Thoracic aorta (tissue), 2 donors: ENCODE measurements around the gene C3orf20. TPM values are rescaled to one million over a fixed set of nuclear protein-coding genes. Genes with fewer than 3 reads are reported as not detected.

Source experiments
- ATAC-seq: fragments of 150-250 bp; one replicate; pipeline ENCODE4 v1.8.0; 2017; ENCODE audit warnings: low read depth; ENCODE audit not compliant: insufficient number of reproducible peaks, low FRiP score
- DNase-seq: peaks from one replicate; pipeline ENCODE4 v3.0.0-alpha.2; 2020; ENCODE audit warnings: low spot score
- H3K27ac ChIP-seq, 2 donors: fragments of 200-600 bp; sonication (generic); 1 replicate in 1 of 2; 2 replicates in 1 of 2; pipeline ENCODE4 v1.5.1; 2016; ENCODE audit warnings: mild to moderate bottlenecking in 2 of 2, moderate library complexity in 2 of 2
- H3K27me3 ChIP-seq: fragments of 200-600 bp; sonication (generic); replicated peaks from 2 replicates; pipeline ENCODE4 v1.6.0; 2016; ENCODE audit warnings: mild to moderate bottlenecking; ENCODE audit not compliant: insufficient read depth
- H3K36me3 ChIP-seq: fragments of 200-600 bp; sonication (generic); one replicate; pipeline ENCODE4 v1.5.1; 2016
- H3K4me1 ChIP-seq, 2 donors: fragments of 200-600 bp; sonication (generic); 1 replicate in 1 of 2; 2 replicates in 1 of 2; pipeline versions ENCODE4 v1.5.1 to v1.6.0; 2016; ENCODE audit warnings: low read depth in 2 of 2, mild to moderate bottlenecking in 1 of 2; ENCODE audit not compliant: control insufficient read depth in 1 of 2
- H3K4me3 ChIP-seq: fragments of 200-600 bp; sonication (generic); 2 replicates; pipeline ENCODE4 v1.5.1; 2016; ENCODE audit warnings: mild to moderate bottlenecking
- H3K9me3 ChIP-seq: fragments of 200-600 bp; sonication (generic); 2 replicates; pipeline ENCODE4 v1.5.1; 2016
- CTCF ChIP-seq: fragments of 200-600 bp; sonication (generic); IDR thresholded peaks from one replicate; pipeline ENCODE4 v1.5.1; 2019; ENCODE audit warnings: antibody characterized with exemption
- total RNA-seq, 2 donors: library from RNA; depleted of rRNA; stranded (reverse); fragments of >200 nt; gene quantifications; one replicate each; pipeline versions ENCODE4 v1.1.0 to v1.2.3, GENCODE V29; 2016

The C3orf20 gene
- total RNA-seq, 2 donors from 2014 or later, result not detected

GRCh38 chr3:14765060-14765400 is 90.1 kb downstream of the C3orf20 start:
- ATAC-seq (no peak), DNase-seq (no peak)
- H3K36me3 ChIP-seq, result no peaks in the 10 kb centered on the region
- no peak for TF ChIP-seq CTCF
- no peak overlapping the region for H3K27ac ChIP-seq
- no peaks in the 10 kb centered on the region for H3K27me3 ChIP-seq
- H3K9me3 ChIP-seq, result no peaks in the 10 kb centered on the region
- H3K4me3 ChIP-seq, result no peak overlapping the region
- H3K4me1 ChIP-seq, result no peaks in the 10 kb centered on the region

DNA sequence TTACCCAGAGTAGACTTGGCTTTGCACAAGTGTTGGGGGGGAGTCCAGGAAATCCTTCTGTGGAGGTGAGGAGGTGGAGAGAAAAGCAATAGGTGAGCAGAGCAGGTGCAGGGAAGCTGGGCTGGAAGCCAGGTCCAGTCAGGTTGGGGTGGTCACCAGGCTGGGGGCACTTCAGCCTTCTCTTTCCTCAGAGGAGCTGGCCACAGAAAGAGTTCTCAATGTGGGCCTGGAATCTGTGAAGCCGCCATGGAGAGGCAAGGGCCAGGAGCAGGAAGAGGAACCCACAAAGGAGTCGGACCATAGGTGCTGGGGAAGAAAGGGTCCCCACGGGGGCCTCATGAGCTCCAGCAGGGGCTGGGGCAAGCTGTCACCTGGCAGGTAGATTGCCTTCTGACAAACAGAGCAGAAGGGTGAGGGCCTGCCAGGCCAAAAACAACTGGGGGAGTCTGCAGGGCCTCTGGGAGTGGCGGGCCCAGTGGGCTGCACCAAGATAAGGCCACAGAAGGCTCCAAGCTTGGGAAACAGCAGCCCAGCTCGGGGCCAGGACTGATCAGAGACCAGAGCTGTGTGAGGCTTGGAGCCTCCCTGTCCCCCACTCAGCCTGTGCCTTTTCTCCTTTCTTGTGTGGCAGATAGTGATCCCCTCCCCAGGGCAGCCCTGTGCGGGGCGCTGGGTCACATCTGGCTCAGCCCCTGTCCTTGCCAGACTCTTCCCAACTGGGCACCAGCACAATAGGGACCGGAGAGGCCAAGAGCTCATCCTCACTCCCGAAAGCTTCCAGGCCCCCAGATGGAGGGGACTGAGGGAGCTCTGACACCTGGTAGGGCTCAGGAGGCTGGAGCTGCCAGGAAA is 90.9 kb downstream of the C3orf20 start:
- DNase-seq, result no peak
- Histone ChIP-seq H3K4me1 (no peaks in the 10 kb centered on the region), H3K27me3 (no peaks in the 10 kb centered on the region), H3K4me3 (no peak overlapping the region), H3K36me3 (no peaks in the 10 kb centered on the region), H3K27ac (no peak overlapping the region), H3K9me3 (no peaks in the 10 kb centered on the region)
- no peak for ATAC-seq
- TF ChIP-seq CTCF, result no peak

- H3K36me3 ChIP-seq, result no peaks in the 10 kb centered on the region
- TF ChIP-seq CTCF, result no peak
- H3K9me3 ChIP-seq, result no peaks in the 10 kb centered on the region
- DNase-seq (no peak), ATAC-seq (no peak)
- H3K27me3 ChIP-seq, result no peaks in the 10 kb centered on the region
- no peaks in the 10 kb centered on the region for H3K4me1 ChIP-seq
- no peak overlapping the region for H3K27ac ChIP-seq
- no peak overlapping the region for H3K4me3 ChIP-seq
Measured at GRCh38 chr3:14766428-14767244, 91.7 kb downstream of the C3orf20 start.

- no peak for DNase-seq
- TF ChIP-seq CTCF, result no peak
- no peaks in the 10 kb centered on the region for H3K4me1 ChIP-seq
- H3K27ac ChIP-seq, result no peak overlapping the region
- ATAC-seq, result no peak
- H3K4me3 ChIP-seq, result no peak overlapping the region
- H3K36me3 ChIP-seq, result no peaks in the 10 kb centered on the region
- no peaks in the 10 kb centered on the region for H3K9me3 ChIP-seq
- no peaks in the 10 kb centered on the region for H3K27me3 ChIP-seq
Measured at GRCh38 chr3:14767245-14768051, 92.5 kb downstream of the C3orf20 start.
